Neural progenitor cell (in vitro differentiated cells): ENCODE results near the gene LRRC27.

Source experiments
- CTCF ChIP-seq: fragments of 200-600 bp; sonication (generic); IDR thresholded peaks from 2 replicates; pipeline ENCODE4 v1.5.1; 2017; ENCODE audit warnings: antibody characterized with exemption, mild to moderate bottlenecking
- EZH2phosphoT487 ChIP-seq: fragments of 200-600 bp; sonication (generic); IDR thresholded peaks from 2 replicates; pipeline ENCODE4 v1.6.1; 2017; ENCODE audit warnings: antibody characterized with exemption

GRCh38 chr10:132282667-132283603, 49.1 kb upstream of the LRRC27 start:
- no peak for TF ChIP-seq CTCF
- TF ChIP-seq EZH2phosphoT487: no peak
